ENCODE data around the gene ZNF581.

GRCh38 chr19:55650126-55650557 is 6.7 kb downstream of the ZNF581 start:
- TF ChIP-seq CTCF (IDR thresholded peaks at IDR 0.05 in 4 of 5, conservative IDR thresholded peaks at IDR 0.05 in 1 of 5) (no peak), POLR2A (IDR thresholded peaks at IDR 0.05) (no peak)

Measured in gastrocnemius medialis (tissue), 4 donors.